GM18499 (cell line): ENCODE results near the gene RACGAP1.

Experiments
- ATAC-seq: cut with Tn5 transposase; IDR thresholded peaks from one replicate; pipeline ENCODE4 v1.9.1; 2021; ENCODE audit warnings: moderate number of reproducible peaks; ENCODE audit not compliant: insufficient read depth, unreplicated experiment

The RACGAP1 gene

DNA sequence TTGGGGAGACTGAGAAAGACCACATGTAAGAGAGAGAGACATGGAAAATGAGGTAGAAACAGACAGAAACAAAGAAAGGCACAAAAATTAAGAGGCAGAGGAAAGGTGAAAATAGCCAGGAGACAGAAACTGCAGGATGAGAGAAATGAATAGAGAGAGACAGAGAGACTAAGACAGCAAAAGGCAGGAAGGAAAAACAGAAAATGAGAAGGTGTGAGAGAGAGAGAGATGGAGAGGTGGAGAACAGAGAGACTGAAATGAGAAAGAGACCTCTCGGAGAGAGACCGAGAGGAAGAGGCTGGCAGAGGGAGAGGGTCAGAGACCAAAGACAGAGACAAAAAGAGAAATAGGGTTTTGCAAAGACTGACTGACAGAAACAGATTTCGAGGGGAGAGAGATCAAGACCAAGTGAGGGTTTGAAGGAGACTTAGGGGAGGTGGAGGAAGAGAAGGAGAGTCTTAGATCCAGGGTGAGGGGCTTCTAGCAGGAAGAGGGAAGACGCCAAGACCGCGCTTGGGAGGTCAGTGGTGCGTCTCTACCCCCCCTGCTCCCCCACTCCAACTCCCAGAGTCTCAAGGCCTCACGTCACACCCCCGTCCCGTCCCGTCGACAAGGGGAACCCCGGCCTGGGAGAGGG is 64.7 kb downstream of the RACGAP1 start:
- no peak for ATAC-seq

- ATAC-seq = no peak
Measured at GRCh38 chr12:49959685-49960473, 65.4 kb downstream of the RACGAP1 start.

DNA sequence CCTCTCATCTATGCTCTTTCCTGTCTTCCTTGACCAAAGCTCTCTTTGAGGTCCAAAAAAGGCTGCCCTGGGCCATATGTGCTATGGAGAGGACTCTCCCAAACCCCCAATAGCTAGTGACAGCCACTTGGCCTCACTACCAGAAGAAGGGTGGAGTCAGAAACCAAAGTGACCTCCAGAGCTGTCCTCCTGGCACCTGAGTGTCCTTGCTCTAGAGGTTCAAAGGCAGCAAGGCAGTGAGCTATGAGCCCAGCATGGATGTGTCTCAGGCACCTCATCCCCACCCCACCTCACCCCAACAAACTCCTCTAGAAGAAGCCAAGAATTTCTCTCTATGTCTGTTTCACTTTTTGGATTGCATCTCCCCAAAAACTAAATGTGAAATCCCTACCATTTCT is 67.7 kb downstream of the RACGAP1 start:
- ATAC-seq = no peak

DNA sequence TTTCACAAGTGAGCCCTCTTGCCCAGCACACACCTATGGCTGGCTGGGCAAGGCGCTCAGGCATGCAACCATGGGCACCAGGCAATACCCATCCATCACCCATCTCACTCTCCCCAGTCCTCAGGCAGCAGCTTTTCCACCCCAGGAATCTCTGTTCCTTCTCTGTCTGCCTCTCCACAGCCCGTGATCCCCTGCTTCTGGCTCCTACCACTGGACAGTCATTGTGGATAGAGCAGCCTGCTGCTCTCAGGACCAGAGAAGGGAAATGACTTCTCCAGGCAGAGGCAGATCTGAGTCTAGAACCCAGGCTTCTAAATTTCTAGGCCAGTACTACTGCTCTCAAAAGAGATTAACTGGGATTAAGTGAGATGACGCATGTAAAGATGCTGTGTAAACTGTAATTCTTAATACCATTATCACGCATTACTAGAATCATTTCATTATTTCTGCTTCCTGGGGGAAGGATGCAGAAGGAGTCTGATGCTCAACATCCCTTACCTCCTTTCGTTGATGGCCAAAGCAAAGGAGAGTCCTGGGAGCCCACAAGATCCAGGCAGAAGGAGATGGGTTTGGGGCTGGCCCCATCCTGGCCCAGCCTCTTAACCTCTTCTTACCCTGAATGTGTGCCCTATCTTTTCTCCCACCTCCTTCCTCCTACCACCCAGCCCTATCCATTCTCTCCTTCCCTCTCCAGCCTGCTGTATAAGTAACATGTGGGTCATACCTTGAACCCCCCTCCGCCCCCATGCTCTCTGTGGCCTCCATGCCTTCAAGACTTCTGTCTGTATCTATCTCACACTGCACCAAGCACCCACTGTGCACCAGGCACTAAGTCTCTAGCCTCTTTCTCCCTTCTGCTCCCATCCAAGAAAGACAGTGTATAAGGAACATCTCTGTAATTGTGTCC is 68.4 kb downstream of the RACGAP1 start:
- ATAC-seq = no peak

DNA sequence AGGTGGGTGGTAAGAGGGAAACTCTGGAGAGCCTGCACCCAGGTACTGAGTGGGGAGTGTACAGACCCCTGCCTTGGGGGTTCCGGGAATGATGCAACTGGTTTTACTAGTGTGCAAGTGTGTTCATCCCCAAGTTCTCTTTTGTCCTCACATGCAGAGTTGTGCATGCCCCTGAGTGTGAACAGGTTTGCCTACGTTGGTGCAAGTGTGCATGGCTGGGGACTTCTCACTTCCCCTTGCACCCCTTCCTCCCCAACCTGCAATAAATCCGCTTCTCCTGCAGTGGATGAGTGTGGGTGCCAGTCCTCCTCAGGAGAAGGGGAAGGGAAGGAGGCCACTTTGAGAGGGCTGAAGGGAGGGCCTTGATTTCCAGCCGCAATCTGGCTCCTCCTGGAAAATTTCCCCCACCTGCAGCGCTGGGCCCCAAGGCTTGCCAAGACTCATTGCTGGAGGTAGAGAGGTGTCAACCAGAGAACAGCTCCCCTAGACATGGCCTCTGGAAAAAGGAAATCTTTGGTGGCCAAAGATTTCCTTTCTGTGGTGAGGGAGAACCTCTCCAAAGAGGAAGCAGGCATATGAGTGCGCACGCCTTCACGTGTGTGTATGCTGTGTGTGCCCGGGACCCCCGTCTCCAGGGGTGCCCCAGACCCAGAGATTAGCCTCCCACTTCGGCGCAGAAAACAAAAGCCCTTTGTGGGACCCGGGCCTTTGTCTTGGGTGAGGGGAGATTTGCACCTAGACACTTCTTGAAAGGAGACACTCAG is 69.2 kb downstream of the RACGAP1 start:
- no peak for ATAC-seq

GRCh38 chr12:49954863-49955830 is 70.1 kb downstream of the RACGAP1 start:
- no peak for ATAC-seq

DNA sequence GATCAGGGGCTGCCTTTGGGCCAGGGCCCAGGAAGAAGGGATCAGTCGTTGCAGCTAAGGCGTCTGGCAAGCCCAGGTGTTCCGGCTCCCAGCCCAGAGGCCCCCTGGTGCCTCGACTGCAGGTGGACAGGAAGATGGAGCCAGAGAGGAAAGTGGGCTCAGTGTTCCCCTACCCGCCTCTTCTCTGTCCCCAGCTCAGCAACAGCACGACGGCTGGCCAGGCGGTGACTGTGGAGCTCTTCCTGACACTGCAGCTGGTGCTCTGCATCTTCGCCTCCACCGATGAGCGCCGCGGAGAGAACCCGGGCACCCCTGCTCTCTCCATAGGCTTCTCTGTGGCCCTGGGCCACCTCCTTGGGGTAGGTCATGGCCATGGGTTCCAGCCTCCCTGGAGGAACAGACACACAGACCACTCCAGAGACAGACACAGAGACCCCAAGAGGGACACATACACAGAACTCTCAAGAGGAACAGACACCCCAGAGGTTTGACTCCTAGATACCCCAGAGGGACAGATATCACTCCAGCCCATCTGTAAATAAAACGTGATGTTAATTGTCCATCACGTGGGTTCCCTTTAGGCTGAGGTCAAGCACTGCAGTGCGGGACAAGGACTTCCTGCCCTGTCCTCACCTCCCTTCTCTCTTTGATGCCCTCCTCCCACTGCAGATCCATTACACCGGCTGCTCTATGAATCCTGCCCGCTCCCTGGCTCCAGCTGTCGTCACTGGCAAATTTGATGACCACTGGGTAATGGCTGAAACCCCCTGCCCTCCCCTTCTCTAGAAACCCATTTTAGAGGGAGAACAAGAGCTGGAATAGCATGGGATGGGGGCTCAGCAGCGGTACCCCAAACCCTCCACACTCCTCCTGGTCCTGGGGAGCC is 71.1 kb downstream of the RACGAP1 start:
- no peak for ATAC-seq

GRCh38 chr12:49953151-49953550 is 72.1 kb downstream of the RACGAP1 start:
- ATAC-seq = no peak

DNA sequence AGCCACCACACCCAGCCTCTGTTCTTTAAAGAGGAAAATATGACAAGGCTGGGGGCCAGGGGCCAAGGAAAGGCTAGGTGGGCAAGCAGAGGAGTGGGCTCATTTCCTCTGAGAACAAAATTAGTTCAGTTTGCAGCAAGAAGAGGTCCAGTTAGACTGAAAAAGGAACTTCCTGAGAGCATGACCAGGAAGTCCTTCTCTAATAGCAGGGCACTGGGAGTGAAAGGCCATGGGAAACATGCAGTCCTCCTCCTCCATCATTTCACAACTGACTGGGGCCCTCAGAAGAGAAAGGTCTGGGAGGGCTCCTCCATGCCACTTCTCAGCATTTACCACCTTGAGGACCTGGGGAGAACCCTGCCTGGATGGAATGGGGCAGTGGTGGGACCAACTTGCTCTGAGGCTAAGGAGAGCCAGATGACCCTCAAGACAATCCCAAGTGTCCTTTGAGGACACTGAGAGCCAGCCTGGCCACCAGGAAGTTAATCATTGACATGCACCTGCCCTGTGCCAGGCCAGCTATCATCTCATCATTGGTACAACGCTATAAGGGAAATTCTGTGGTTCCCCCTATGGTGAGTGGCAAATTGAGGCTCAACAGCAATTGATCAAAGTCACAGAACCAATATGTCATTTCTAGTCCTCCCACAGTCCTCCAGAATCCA is 72.8 kb downstream of the RACGAP1 start:
- ATAC-seq = no peak

GRCh38 chr12:49951411-49952240 is 73.7 kb downstream of the RACGAP1 start:
- no peak for ATAC-seq

GRCh38 chr12:49950273-49951251 is 74.7 kb downstream of the RACGAP1 start, which contains the start of gene AQP2:
AQP2 (plus strand) TSS chr12:49950737; CDS start chr12:49950831, 94 bp downstream.
- no peak for ATAC-seq

- ATAC-seq = no peak
Measured at GRCh38 chr12:49949866-49950265, 75.4 kb downstream of the RACGAP1 start.

DNA sequence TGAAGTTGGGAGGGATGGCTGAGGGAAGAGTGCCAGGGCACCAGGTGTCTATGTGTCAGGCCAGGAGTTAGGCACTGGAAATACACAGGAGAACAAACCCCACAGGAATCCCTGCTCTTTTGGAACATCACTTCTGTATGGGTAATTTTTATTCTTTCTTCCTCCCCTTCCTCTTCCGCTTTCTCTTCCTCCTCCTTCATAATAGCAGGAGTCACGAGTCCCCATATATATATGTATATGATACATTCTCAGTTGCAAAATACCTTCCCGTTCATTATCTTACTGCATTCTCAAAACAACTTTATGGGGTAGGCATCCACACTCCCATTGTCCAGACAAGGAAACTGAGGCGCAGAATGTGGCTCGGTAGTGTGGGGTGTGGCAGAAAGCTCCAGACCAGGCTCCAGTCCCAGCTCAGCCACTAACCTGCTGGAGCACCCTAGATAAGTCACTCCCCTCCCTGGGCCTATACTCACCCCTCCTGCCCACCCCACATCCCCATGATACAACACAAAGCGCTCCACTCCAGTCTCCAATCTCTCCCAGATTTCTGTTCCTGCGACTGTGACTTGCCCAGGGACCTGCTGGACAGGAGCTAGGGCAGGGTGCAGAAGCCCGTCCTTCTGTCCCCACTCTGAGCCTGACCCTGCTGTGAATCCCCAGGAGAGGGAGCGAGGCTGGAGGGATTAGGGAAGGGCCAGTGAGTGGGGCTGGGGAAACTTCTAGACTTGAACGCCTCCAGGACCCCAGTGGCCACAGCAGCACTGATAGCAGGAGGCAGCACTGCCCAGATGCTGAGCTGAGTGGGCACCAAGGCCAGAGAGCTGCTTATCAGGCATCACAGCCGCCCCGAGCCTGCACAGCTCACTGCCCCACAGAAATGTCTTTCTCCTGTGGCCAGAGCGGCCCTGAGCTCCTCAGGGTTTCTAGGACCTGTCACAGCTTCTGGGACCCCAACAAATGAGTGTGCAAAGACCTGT is 76.1 kb downstream of the RACGAP1 start:
- no peak for ATAC-seq

DNA sequence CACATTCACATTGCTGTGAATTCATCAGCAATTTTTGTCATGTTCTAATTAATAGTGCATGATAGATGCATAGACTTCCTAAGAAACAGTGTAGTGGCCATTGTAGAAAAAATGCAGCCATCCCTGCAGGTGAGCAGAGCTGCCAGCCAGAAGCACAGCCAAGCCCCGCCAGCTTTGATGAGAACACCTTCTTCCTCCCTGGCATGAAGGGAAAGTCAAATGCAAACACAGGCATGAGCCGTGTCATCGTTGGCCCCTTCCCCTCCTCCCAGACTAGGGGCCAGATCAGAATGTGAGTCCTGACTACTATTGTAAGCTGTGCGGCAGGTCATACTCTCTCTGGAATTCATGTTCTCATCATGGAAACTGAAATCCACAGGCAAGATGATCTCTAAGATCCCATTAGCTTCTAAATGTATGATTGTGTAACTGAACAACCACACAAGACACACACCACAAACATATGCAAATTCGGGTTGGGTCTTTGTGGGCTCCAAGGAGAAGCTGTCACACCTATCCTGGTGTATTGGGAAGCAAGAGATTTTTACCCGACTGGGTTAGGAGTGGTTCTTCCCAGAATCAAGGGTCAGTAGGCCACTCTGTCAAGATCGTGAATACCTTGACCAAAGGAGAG is 77.6 kb downstream of the RACGAP1 start:
- no peak for ATAC-seq
